Measurements from ENCODE around the gene TYROBP.
A peak's percentile ranks its signal among the peaks of the same experiment; 100 is the strongest.
"Not testable (repeated sequence)": the region's sequence is repeated elsewhere in the genome, so short reads cannot be mapped to it uniquely, and the experiment has no call there.

The TYROBP gene

DNA sequence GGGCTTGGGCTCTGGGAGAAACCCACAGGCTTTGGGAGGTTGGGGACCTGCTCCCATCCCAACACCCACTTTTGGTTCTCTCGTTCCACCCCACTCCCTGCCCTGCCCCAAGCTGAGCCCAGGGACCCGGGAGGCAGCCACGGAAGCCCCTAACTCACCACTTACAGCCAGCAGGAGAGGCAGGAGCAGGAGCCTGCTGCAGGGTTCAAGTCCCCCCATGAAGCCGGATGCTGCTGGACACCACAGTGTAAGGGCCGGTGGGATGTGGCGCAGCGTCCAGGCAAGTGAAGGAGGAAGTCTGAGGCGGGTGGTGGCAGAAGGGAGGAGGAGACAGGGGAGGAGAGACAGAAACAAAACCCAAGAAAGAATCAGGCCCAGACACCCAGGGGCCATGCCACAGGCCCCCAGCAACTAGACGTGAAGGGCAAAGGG lies at the start of gene TYROBP:
TYROBP (minus strand) TSS at position 286 of the 432 bp plus-strand sequence; CDS start at position 219, 67 bp downstream.
- peak; percentile 57 to 76 (median 58) for DNase-seq

DNA sequence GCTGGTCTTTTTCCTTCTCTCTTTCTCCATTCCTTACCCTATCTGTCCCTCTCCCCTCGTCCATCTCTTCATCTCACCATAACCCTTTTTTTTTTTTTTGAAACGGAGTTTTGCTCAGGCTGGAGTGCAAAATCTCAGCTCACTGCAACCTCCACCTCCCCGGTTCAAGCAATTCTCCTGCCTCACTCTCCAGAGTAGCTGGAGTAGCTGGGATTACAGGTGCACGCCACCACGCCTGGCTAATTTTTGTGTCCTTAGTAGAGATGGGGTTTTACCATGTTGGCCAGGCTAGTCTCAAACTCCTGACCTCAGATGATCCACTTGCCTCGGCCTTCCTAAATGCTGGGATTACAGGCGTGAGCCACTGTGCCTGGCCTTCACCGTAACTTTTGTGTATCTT lies 49.3 kb upstream of the TYROBP start:
- not testable (repeated sequence) for DNase-seq

DNA sequence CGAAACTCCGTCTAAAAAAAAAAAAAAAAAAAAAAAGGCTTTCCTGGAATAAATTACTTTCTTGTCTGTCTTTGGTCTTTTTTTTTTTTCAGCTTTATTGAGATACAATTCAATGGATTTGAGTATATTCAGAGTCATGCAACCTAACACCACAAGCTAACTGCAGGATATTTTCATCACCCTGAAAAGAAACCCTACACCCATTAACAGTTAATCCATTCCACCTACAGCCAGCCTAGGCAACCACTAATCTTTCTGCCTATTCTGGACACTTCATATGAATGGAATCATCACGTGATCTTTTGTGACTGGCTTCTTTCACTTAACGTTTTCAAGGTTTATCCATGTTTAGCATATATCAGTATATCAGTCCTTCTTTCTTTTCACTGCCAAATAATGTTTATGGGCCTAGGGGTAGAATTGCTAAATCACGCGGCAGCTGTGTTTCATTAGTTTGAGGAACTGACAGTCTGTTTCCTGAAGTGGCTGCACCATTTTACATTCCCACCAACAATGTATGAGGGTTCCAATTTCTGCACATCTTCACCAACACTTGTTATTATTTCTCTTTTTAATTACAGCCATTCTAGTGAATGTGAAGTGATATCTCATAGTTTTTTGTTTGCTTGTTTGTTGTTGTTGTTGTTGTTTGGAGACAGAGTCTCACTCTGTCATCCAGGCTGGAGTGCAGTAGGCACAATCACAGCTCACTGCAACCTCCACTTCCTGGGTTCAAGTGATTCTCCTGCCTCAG lies 48.0 kb upstream of the TYROBP start:
- no peak for DNase-seq

DNA sequence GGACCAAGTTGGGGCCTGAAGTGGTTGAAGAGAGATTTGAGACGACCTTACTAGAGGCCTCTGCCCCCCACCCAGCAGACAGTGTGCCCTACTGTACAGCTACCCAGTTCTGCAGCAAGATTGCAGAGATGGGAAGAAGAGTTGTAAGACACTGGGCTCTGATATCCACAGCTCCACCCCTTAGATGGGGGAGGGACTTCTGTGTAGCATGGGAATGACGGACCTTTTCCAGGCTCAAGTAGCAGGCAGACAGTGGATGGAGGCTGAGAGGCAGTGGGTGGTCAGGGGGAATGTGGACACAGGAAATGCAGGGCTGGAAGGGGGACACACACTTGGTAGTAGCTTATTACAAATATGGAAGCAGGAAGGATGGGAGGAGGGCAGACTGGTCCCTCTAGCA lies 41.0 kb upstream of the TYROBP start:
- DNase-seq, result no peak

DNA sequence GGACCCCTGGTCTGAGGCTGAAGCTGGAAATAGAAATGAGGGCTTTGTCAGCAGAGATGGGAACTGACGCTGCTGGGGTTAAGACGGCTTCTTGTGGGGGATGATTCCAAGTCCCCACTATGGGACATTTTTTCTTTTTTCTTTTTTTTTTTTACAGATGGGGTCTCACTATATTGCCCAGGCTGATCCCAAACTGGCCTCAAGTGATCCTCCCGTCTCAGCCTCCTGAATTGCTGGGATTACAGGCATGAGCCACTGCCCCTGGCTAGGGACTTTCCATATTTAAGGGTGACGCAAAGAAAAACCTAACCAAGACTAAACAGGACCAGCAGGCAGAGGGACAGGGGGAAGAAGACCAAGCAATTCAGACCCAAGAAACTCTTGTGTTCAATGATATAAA lies 38.1 kb upstream of the TYROBP start:
- DNase-seq, result no peak

DNA sequence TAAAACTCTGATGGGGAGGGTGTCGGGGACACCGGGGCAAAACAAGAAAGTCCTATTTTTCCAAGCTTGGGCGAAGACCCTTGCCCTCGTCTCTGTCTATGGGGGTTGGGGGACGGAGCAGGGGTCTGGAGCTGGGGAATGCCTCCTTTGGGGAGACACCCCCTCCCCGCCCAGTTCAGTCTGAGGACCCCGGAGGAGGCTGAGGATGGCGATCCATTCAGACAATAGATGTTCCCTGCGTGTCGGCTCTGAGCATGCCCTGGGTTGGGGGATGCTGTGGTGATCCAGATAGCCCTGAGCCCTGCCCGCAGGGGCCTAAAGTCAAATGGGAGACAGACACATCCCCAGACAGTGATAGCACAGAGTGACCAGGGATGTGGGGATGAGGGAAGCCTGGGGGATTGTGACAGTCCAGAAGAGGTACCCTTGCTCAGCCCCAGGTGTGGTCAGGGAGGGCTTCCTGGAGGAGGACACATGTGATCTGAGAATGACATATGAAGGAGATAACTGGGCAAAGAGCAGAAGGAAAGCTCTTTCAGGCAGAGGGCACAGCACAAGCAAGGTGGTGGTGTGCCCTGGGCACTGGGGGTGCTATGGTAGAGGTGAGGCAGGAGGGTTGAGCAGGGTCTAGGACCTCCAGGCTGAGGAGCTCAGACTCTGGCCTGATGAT lies 37.2 kb upstream of the TYROBP start:
- no peak for DNase-seq

DNA sequence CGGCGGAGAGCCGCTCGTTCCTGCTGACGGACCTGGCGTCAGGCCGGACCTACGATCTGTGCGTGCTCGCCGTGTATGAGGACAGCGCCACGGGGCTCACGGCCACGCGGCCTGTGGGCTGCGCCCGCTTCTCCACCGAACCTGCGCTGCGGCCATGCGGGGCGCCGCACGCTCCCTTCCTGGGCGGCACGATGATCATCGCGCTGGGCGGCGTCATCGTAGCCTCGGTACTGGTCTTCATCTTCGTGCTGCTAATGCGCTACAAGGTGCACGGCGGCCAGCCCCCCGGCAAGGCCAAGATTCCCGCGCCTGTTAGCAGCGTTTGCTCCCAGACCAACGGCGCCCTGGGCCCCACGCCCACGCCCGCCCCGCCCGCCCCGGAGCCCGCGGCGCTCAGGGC lies 36.5 kb upstream of the TYROBP start:
- no peak for DNase-seq

DNA sequence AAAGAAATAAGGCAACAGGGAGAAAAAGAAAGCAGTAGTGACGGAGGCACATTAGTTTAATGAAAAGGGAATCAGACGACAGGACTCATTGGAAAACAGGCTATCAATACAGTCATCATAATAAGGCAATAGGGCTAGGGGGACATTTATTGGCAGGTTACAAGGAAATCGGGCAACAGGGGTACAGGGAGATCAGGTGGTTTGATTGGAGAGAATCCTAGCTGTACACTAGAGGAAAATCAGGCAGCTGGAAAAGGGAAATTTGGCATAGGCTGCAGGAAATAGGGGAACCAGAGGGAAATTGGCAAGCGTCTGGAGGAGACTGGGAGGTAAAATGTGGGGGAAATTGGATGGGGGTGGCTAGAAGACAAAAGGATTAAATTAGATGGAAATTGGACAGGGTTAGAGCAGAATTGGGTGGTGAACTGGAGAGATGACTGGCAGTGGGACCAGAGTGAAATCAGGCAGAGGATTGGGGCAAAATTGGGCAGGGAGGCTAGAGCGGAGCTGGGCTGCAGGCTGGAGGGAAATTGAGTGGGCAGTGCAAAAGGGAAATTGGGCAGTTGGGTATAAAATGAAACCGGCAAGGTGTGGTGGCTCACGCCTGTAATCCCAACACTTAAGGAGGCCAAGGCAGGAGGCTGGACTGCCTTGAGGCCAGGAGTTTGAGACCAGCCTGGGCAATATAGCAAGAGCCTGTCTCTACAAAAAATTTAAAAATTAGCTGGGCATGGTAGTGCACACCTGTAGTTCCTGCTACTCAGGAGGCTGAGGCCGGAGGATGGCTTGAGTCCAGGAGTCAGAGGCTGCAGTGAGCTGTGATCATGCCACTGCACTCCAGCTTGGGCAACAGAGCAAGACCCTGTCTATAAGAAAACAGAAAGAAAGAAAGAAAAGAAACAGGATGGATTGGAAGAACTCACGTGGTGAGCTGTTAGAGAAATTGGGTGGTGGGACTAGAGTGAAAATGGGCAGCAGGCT lies 35.5 kb upstream of the TYROBP start:
- DNase-seq, result no peak

DNA sequence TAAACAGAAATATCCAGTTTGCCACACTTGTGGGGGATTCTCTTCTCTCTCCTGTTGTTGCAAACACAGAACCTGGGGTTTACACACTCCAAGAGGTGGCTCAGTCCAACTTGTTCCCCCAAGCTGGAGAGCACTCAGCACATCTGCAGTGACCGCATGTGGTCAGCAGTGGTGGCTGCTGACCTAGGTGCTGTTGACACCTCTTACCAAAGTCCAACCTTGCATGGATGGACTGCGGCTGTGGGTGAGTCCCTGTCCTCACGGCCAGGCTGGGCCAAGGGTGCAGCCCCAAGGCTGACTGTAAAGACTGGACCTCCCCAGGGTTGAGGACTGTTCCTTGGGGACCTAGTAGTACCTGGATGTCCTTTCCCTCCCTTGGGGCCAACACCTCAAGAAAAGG lies 34.1 kb upstream of the TYROBP start:
- no peak for DNase-seq

DNA sequence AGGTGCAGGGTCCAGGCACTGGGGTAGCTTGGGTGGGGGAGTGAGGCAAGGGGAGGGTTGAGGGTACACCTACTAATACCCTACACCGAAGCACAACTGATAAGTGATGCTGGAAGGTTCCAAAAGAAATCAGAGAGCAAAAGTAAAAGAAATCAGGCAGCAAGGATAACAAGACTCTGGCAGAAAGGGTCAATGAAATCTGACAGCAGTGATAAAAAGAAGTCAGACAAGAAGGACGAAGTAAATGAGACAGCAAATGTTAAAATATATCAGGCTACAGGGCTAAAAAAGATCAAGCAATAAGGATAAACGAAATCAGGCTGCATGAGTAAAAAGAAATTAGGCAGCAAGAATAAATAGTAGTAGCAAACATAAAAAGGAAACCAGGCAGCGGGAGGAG lies 32.7 kb upstream of the TYROBP start:
- DNase-seq, result no peak

DNA sequence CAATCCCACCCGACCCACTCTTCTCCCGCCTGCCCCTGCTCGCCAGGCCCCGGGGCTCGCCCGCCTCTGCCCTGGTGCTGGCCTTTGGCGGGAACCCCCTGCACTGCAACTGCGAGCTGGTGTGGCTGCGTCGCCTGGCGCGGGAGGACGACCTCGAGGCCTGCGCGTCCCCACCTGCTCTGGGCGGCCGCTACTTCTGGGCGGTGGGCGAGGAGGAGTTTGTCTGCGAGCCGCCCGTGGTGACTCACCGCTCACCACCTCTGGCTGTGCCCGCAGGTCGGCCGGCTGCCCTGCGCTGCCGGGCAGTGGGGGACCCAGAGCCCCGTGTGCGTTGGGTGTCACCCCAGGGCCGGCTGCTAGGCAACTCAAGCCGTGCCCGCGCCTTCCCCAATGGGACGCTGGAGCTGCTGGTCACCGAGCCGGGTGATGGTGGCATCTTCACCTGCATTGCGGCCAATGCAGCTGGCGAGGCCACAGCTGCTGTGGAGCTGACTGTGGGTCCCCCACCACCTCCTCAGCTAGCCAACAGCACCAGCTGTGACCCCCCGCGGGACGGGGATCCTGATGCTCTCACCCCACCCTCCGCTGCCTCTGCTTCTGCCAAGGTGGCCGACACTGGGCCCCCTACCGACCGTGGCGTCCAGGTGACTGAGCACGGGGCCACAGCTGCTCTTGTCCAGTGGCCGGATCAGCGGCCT lies 32.1 kb upstream of the TYROBP start:
- DNase-seq, result no peak

DNA sequence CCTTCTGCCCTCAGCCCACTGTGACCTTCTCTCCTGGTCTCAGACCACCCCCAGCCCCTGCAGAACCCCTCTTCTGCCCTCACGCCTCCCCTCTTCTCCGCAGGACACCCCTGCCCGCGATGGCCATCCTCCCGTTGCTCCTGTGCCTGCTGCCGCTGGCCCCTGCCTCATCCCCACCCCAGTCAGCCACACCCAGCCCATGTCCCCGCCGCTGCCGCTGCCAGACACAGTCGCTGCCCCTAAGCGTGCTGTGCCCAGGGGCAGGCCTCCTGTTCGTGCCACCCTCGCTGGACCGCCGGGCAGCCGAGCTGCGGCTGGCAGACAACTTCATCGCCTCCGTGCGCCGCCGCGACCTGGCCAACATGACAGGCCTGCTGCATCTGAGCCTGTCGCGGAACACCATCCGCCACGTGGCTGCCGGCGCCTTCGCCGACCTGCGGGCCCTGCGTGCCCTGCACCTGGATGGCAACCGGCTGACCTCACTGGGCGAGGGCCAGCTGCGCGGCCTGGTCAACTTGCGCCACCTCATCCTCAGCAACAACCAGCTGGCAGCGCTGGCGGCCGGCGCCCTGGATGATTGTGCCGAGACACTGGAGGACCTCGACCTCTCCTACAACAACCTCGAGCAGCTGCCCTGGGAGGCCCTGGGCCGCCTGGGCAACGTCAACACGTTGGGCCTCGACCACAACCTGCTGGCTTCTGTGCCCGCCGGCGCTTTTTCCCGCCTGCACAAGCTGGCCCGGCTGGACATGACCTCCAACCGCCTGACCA lies 31.4 kb upstream of the TYROBP start:
- no peak for DNase-seq

DNA sequence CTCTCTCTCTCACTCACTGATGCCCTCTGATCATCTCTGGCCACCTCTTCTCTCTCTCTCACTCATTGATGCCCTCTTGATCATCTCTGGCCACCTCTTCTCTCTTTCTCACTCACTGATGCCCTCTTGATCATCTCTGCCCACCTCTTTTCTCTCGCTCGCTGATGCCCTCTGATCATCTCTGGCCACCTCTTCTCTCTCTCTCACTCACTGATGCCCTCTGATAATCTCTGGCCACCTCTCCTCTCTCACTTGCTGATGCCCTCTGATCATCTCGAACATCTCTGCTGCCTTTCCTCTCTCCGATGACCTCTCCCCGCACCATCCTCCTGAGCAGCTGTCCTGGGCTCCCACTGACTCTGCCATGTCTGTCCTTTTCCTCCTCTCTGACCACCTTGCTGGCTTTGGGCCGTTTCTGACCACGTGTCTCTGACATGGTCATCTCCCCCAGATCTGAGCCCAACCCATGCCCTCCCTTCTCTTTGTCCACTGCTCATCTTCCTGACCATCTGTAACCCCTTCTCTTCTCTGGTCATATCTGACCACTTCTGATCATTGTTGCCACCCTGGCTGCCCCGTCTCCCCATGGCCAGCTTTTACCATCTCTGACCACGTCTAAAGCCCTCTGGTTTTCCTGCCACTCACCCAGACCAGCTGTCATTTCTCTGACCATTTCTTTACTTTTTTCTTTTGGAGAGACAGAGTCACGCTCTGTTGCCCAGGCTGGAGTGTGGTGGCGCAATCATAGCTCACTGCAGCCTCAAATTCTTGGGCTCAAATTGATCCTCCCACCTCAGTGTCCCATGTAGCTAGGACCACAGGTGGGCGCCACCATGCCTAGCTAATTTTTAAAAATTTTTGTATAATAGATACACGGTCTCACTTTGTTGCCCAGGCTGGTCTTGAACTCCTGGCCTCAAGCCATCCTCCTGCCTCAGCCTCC lies 30.5 kb upstream of the TYROBP start:
- DNase-seq, result no peak

DNA sequence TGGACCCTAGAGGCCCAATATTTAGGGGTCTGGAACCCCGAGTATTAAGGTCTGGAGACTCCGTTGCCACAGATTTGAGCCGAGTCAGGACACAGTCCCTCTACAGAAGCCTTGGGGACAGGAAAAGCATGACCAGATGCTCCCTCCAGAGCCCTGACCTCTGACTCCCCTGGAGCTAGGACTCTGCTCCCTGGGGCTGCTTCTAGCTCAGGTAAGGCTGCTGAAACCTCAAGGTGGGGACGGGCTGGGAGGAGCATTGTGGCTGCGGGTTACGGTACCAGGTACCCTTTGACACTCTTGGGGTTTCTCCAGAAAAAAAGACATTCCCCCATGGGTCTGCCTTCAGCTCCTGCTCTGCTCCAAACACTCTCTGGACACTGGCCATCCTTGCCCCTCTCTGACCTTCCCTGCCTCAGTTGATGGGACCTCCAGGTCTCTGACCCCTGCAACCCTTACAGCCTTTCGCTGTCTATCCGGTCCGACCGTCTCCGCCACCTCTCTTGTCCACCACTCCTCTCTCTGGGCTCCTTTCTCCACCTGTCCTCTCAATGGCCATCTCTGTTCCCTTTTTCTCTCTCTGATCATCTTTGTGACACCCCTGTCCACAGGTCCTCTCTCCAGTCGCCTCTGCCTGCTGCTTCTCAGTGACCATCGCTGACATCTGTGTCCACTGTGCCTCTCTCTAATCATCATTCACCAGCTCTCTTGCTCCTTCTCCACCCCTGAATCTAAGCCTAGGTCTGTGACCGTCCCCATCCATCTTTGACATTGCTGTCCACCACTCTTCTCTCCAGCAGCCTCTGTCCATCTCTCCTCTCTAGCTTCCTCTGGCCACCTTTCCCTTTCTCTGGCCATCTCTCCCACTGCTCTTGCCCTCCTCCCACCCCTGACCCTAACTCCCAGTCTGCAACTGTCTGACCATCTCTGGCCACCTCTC lies 29.5 kb upstream of the TYROBP start:
- no peak for DNase-seq

DNA sequence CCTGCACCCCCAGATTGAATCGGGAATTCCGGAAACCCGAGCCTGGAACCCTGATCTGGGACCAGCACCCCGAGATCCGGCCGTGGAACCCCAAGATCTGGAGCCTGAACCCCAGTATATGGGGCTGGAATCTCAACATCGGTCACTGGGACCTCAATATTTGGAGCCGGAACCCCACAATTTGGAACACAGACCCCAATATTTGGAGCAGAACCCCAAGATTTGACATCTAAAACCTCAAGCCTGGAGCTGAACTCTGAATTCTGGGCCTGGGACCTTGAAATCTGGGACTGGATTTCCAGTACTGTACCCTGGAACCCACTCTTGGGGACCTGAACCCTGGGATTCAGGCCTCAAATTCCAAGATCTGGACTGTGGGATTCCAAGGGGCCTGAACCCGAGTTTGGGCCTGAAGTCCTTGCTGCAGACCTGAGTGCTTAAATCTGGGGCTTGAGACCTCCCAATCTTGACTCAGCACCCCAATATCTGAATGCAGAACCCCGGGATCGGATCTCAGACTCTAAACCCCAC lies 28.7 kb upstream of the TYROBP start:
- no peak for DNase-seq

DNA sequence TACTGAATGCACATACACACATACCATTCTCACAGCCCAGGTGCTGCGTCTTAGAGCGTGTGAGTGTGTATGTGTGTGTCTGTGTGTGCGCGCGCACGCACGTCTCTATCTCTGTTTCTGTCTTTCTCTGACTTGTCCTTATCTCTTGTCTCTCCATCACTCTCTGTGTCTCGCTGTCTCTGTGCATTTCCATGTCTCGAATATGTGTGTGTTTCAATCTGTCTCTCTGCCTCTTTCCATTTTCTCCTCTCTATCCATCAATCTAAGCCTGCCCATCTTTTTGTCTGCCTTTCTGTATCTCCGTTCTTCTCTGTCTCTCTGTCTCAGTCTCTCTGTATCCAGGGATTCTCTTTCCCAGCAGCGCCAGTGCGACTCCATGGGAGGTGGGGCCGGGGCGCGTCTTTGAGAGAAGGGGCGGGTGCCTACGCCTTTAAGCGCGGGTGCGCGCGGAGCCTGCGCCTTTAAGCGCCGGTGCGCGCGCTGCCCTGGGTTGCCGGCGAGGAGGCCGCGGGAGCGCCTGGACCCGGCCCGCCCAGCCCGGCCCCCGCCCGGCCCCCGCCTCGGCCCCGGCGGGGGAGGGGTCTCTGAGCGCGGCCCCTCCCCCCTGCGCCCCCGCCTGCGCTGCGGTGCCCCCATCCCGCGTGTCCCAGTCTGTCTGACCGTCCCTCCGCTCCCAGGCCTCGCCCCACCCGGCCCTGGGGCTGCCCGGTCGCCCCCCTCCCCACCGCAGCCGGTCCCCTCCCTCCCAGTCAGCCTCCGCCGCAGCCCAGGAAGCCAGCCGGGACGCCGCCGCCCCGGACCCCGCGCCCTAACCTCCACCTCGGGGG lies 28.0 kb upstream of the TYROBP start, which contains the start of gene LRFN3:
LRFN3 (plus strand) TSS at position 464 of the 827 bp plus-strand sequence. CDS start 3,052 bp downstream, outside the sequence.
- DNase-seq, result peak; percentile 23 to 60 (median 32)

DNA sequence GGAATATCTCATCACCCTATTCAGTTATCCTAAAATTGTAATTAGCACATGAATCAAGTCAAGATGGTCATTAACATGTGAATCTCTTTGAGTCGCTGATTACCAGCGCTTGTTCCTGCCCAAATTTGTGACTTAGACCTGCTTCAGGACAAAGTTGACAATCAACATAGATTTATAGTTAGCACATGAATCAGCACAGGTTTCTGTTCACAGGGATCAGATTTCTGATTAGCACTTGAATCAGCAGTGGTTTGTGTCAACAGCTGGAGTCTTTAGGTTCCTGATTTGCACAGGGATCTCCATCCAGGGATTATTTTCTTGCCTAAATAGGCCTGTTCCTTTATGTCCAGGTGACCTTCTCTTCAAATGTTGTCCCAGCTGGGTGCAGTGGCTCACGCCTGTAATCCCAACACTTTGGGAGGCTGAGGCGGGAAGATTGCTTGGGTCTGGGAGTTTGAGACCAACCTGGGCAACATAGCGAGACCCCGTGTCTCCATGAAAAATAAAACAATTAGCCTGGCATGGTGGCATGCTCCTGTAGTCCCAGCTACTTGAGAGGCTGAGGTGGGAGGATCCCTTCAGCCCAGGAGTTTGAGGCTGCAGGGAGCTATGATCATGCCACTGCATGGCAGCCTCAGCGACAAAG lies 24.3 kb upstream of the TYROBP start:
- DNase-seq, result no peak

DNA sequence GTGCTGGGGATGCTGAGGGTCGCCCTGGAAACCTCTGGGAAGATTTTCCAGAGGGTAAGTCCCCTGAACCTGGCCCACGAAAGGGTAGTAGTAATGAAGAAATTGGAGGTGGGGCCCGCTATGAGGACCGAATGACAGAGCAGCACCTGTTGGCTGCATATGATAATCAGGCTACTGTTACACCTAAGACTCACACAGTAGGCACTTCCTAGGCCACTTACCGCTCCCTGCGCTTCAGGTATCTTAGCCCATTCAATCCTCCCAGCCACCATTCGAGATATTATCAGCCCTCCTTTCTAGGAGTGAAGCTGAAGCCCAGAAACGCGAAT lies 23.7 kb upstream of the TYROBP start:
- no peak for DNase-seq

All from suppressor macrophage treated with lipopolysaccharide for 1 hour (primary cell).